HepG2 (cell line): Measurements from ENCODE around the gene LRRC43. TPM values are rescaled to one million over a fixed set of nuclear protein-coding genes. Genes with fewer than 3 reads are reported as not detected.

Experiments
- ATAC-seq: fragments of 200-7000 bp; cut with Tn5 transposase; 3 replicates; pipeline ENCODE4 v1.9.1; 2020; ENCODE audit warnings: mild to moderate bottlenecking, moderate library complexity
- BruUV-seq: library from RNA; stranded (reverse); fragments of 400-500 nt; replicated peaks from 2 replicates; lab custom pipeline; 2021; lab: Mats Ljungman, UMichigan
- CTCF ChIA-PET: fragments of 300-600 bp; formaldehyde crosslinking; extraction: SDS; loops from one replicate; lab custom pipeline; 2021; ENCODE audit warnings: low total read pairs, inconsistent platforms, low intra/inter-chr PET ratio; lab: Yijun Ruan, JAX
- POLR2A ChIA-PET: fragments of 350-600 bp; sonication (Branson Sonifier 250); formaldehyde crosslinking; loops from one replicate; lab custom pipeline; 2020; ENCODE audit warnings: antibody characterized with exemption, inconsistent platforms; lab: Yijun Ruan, JAX
- DNase-seq: peaks from one replicate; pipeline ENCODE4 v3.0.0-alpha.2; 2015; ENCODE audit warnings: low spot score
- FAIRE-seq: peaks from 3 replicates; lab custom pipeline; 2011; peaks lifted over from hg19 to GRCh38; lab: Jason Lieb, UNC
- H2AFZ ChIP-seq: one replicate; pipeline ENCODE4 v1.6.1; 2011; ENCODE audit warnings: low read length, inconsistent platforms
- H3K27ac ChIP-seq: fragments of 300-600 bp; 3 replicates; pipeline ENCODE4 v1.8.0; 2011; ENCODE audit warnings: mixed run types, mild to moderate bottlenecking, mixed read lengths, low read length, inconsistent platforms; ENCODE audit not compliant: insufficient read depth; ENCODE audit errors: extremely low read length
- H3K27me3 ChIP-seq, 2 experiments: fragments of 200-600 bp in 1 of 2; 2 replicates in 1 of 2; 3 replicates in 1 of 2; pipeline versions ENCODE4 v1.6.0 to v1.8.0; 2011; ENCODE audit warnings: low read length in 2 of 2, mild to moderate bottlenecking in 2 of 2, moderate library complexity in 2 of 2, inconsistent platforms in 1 of 2; ENCODE audit not compliant: insufficient read depth in 2 of 2, control insufficient read depth in 1 of 2
- H3K36me3 ChIP-seq, 2 experiments: fragments of 200-600 bp in 1 of 2; replicated peaks in 1 of 2; 2 replicates in 1 of 2; 3 replicates in 1 of 2; pipeline versions ENCODE4 v1.5.1 to v1.8.0; 2011; ENCODE audit warnings: low read length in 2 of 2, inconsistent platforms in 1 of 2; ENCODE audit not compliant: insufficient read depth in 2 of 2, control insufficient read depth in 1 of 2
- H3K4me1 ChIP-seq: 2 replicates; pipeline ENCODE4 v1.5.1; 2012; ENCODE audit warnings: low read length, inconsistent platforms; ENCODE audit not compliant: insufficient read depth
- H3K4me2 ChIP-seq: 2 replicates; pipeline ENCODE4 v1.6.0; 2011; ENCODE audit warnings: low read depth, low read length, inconsistent platforms
- H3K4me3 ChIP-seq, 3 experiments: fragments of 200-600 bp in 1 of 3; sonication (generic), shearing (Covaris generic) in 1 of 3; replicated peaks in 1 of 3; 2 replicates each; pipeline ENCODE4 v1.5.1; 2011 to 2016; ENCODE audit warnings: low read length in 3 of 3, inconsistent platforms in 2 of 3, low read depth in 2 of 3, mild to moderate bottlenecking in 2 of 3, control low read depth in 1 of 3, mixed read lengths in 1 of 3; ENCODE audit not compliant: insufficient read depth in 1 of 3
- H3K79me2 ChIP-seq: one replicate; pipeline ENCODE4 v1.6.1; 2011; ENCODE audit warnings: low read length, inconsistent platforms; ENCODE audit not compliant: insufficient read depth
- H3K9ac ChIP-seq: 2 replicates; pipeline ENCODE4 v1.6.0; 2011; ENCODE audit warnings: mild to moderate bottlenecking, low read depth, low read length, inconsistent platforms; ENCODE audit not compliant: insufficient read depth
- H3K9me3 ChIP-seq: 2 replicates; pipeline ENCODE4 v1.5.1; 2012; ENCODE audit warnings: mild to moderate bottlenecking, low read length
- H4K20me1 ChIP-seq: 2 replicates; pipeline ENCODE4 v1.6.0; 2011; ENCODE audit warnings: inconsistent platforms, mild to moderate bottlenecking, low read length, moderate library complexity; ENCODE audit not compliant: insufficient read depth
- CEBPB ChIP-seq: IDR thresholded peaks from 2 replicates; pipeline ENCODE4 v1.6.1; 2011; ENCODE audit warnings: low read depth, low read length, improper control_type of control experiment, borderline replicate concordance
- HDAC1 ChIP-seq: sonication (generic); formaldehyde crosslinking; IDR thresholded peaks from 2 replicates; pipeline ENCODE4 v1.5.1; 2020; ENCODE audit warnings: mild to moderate bottlenecking, missing genetic modification reagents
- SKI ChIP-seq: fragments of 450-650 bp; IDR thresholded peaks from one replicate; pipeline ENCODE4 v1.6.1; 2018; ENCODE audit warnings: mild to moderate bottlenecking; ENCODE audit not compliant: partially characterized antibody
- SNAPC2 ChIP-seq: sonication (generic); formaldehyde crosslinking; IDR thresholded peaks from 2 replicates; pipeline ENCODE4 v1.8.1; 2022; ENCODE audit warnings: mild to moderate bottlenecking, missing genetic modification reagents
- ZIK1 ChIP-seq: sonication (generic); formaldehyde crosslinking; IDR thresholded peaks from 2 replicates; pipeline ENCODE4 v1.5.0; 2020; ENCODE audit warnings: mild to moderate bottlenecking, low read depth, missing genetic modification reagents, borderline replicate concordance
- ZNF549 ChIP-seq: sonication (generic); formaldehyde crosslinking; IDR thresholded peaks from 2 replicates; pipeline ENCODE4 v1.5.0; 2020; ENCODE audit warnings: missing genetic modification reagents
- WGBS: methylation state at CpG from one replicate; pipeline ENCODE4 v1.1.6; 2017; ENCODE audit warnings: low lambda C conversion rate; 5-methylcytosine and 5-hydroxymethylcytosine counted together
- in situ Hi-C: cut with HindIII; loops from 2 replicates; pipeline ENCODE4 v1.10.0; 2017; ENCODE audit warnings: low pct_unique_long_range_greater_than_20kb; ENCODE audit not compliant: extremely low pct_ligation_motif_present
- intact Hi-C: fragments of 100-400 bp; cut with micrococcal nuclease; formaldehyde crosslinking; loops from one replicate; pipeline ENCODE4 v1.10.0; 2022; ENCODE audit not compliant: unreplicated experiment
- polyA plus RNA-seq, 8 experiments: library from polyadenylated mRNA; depleted of rRNA in 3 of 8; stranded (reverse) in 7 of 8; unstranded in 1 of 8; fragments of >200 nt; fragmentation: Illumina TruSeq in 4 of 8; extraction: Trizol in 4 of 8; gene quantifications; 2 replicates each; pipeline versions ENCODE4 v1.2.1 to v1.2.3, GENCODE V29; 2011 to 2016; ENCODE audit warnings: low read depth in 4 of 8, missing spikeins in 1 of 8, mixed read lengths in 1 of 8; ENCODE audit not compliant: insufficient read depth in 1 of 8
- total RNA-seq, 5 experiments: library from RNA; depleted of rRNA; stranded (reverse); fragments of >200 nt; fragmentation: Illumina TruSeq; extraction: Trizol; gene quantifications; 2 replicates each; pipeline ENCODE4 v1.2.3, GENCODE V29; 2016; ENCODE audit warnings: low read depth in 1 of 5
- TF ChIP-seq, protein P1 (sequence below): sonication (generic); formaldehyde crosslinking; IDR thresholded peaks from 2 replicates; pipeline ENCODE4 v1.4.0; 2020; ENCODE audit warnings: missing genetic modification reagents
- TF ChIP-seq, protein P2 (sequence below): IDR thresholded peaks from 2 replicates; pipeline ENCODE4 v1.6.1; 2016; ENCODE audit warnings: control low read depth
- TF ChIP-seq, protein P3 (sequence below): sonication (generic); formaldehyde crosslinking; conservative IDR thresholded peaks from 2 replicates; pipeline ENCODE4 v1.4.0; 2020; ENCODE audit warnings: mild to moderate bottlenecking, missing genetic modification reagents, moderate library complexity
- TF ChIP-seq, protein P4 (sequence below): IDR thresholded peaks from 2 replicates; pipeline ENCODE4 v1.6.1; 2012; ENCODE audit warnings: low read depth, low read length, improper control_type of control experiment

The LRRC43 gene
- total and polyA plus RNA-seq, 2 of the 13 experiments (the other 11 are each of a cell fraction or from before 2014, with no cell fraction given): not detected

DNA sequence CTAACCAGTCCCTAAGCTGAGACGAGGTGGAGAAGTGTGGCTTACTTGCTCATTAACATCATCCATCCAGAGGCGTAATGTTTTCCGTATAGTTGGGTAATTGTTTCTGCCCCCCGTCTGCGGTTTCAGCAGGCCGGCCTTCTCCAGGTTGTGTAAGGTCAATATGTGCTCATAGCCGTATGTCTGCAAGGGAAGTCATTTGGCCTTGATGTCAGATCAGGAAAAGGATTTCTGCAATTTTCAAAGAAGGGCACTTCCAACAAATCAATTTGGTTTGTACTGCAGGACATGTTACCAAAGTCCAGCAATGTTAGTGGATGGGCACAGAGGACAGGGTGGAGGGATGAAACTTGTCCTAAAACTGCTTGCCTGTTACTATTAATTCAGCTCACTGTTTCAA is 52.8 kb downstream of the LRRC43 start:
- intact Hi-C loops (no loop called here), in situ Hi-C loops (no loop called here)
- Histone ChIP-seq H3K79me2 (no peaks in the 10 kb centered on the region), H4K20me1 (no peaks in the 10 kb centered on the region), H3K9me3 (no peaks in the 10 kb centered on the region), H2AFZ (no peak overlapping the region), H3K4me2 (no peak overlapping the region), H3K4me3 (no peak overlapping the region), H3K4me1 (no peaks in the 10 kb centered on the region), H3K27ac (peak overlapping the region; percentile 50), H3K9ac (no peak overlapping the region), H3K36me3 (peaks cover 6 to 49% of the 10 kb centered on the region in 2 experiments), H3K27me3 (no peaks in the 10 kb centered on the region)
- ChIA-PET POLR2A (no interaction called here), CTCF (no interaction called here)
- TF ChIP-seq SKI (peak; percentile 44), ZNF549 (CRISPR knock-in tag) (0 out of 2 replicates have a peak, but pooled peaks have one; percentile 44), CEBPB (peak; percentile 53; the same call in 1 of the 2 replicates), SNAPC2 (no peak), ZIK1 (no peak), HDAC1 (CRISPR knock-in tag) (0 out of 2 replicates have a peak, but pooled peaks have one; percentile 15)
- TF ChIP-seq, protein P1, sequence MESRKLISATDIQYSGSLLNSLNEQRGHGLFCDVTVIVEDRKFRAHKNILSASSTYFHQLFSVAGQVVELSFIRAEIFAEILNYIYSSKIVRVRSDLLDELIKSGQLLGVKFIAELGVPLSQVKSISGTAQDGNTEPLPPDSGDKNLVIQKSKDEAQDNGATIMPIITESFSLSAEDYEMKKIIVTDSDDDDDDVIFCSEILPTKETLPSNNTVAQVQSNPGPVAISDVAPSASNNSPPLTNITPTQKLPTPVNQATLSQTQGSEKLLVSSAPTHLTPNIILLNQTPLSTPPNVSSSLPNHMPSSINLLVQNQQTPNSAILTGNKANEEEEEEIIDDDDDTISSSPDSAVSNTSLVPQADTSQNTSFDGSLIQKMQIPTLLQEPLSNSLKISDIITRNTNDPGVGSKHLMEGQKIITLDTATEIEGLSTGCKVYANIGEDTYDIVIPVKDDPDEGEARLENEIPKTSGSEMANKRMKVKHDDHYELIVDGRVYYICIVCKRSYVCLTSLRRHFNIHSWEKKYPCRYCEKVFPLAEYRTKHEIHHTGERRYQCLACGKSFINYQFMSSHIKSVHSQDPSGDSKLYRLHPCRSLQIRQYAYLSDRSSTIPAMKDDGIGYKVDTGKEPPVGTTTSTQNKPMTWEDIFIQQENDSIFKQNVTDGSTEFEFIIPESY (CRISPR knock-in tag): 0 out of 2 replicates have a peak, but pooled peaks have one; percentile 38
- TF ChIP-seq, protein P2, sequence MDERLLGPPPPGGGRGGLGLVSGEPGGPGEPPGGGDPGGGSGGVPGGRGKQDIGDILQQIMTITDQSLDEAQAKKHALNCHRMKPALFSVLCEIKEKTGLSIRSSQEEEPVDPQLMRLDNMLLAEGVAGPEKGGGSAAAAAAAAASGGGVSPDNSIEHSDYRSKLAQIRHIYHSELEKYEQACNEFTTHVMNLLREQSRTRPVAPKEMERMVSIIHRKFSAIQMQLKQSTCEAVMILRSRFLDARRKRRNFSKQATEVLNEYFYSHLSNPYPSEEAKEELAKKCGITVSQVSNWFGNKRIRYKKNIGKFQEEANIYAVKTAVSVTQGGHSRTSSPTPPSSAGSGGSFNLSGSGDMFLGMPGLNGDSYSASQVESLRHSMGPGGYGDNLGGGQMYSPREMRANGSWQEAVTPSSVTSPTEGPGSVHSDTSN (CRISPR knock-in tag): no peak
- TF ChIP-seq, protein P3, sequence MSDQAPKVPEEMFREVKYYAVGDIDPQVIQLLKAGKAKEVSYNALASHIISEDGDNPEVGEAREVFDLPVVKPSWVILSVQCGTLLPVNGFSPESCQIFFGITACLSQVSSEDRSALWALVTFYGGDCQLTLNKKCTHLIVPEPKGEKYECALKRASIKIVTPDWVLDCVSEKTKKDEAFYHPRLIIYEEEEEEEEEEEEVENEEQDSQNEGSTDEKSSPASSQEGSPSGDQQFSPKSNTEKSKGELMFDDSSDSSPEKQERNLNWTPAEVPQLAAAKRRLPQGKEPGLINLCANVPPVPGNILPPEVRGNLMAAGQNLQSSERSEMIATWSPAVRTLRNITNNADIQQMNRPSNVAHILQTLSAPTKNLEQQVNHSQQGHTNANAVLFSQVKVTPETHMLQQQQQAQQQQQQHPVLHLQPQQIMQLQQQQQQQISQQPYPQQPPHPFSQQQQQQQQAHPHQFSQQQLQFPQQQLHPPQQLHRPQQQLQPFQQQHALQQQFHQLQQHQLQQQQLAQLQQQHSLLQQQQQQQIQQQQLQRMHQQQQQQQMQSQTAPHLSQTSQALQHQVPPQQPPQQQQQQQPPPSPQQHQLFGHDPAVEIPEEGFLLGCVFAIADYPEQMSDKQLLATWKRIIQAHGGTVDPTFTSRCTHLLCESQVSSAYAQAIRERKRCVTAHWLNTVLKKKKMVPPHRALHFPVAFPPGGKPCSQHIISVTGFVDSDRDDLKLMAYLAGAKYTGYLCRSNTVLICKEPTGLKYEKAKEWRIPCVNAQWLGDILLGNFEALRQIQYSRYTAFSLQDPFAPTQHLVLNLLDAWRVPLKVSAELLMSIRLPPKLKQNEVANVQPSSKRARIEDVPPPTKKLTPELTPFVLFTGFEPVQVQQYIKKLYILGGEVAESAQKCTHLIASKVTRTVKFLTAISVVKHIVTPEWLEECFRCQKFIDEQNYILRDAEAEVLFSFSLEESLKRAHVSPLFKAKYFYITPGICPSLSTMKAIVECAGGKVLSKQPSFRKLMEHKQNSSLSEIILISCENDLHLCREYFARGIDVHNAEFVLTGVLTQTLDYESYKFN (CRISPR knock-in tag): peak; percentile 59
- TF ChIP-seq, protein P4, sequence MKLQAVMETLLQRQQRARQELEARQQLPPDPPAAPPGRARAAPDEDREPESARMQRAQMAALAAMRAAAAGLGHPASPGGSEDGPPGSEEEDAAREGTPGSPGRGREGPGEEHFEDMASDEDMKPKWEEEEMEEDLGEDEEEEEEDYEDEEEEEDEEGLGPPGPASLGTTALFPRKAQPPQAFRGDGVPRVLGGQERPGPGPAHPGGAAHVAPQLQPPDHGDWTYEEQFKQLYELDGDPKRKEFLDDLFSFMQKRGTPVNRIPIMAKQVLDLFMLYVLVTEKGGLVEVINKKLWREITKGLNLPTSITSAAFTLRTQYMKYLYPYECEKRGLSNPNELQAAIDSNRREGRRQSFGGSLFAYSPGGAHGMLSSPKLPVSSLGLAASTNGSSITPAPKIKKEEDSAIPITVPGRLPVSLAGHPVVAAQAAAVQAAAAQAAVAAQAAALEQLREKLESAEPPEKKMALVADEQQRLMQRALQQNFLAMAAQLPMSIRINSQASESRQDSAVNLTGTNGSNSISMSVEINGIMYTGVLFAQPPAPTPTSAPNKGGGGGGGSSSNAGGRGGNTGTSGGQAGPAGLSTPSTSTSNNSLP: peak; percentile 48; the same call in 1 of the 2 replicates
- peak; percentile 76 for ATAC-seq
- peak; percentile 34 for FAIRE-seq
- DNase-seq: no peak
- 72% methylated on average over 7 of the region's 7 CpGs for WGBS
- no TSS peak for BruUV-seq
